Activated naive CD4-positive, alpha-beta T cell treated with Interleukin-2 at 50 U/mL for 16 hours (primary cell): Measurements from ENCODE around the gene ANKRD12.
"Not testable (repeated sequence)": the region's sequence is repeated elsewhere in the genome, so short reads cannot be mapped to it uniquely, and the experiment has no call there.

Experiments used
- DNase-seq: peaks from one replicate; pipeline ENCODE4 v3.0.0-alpha.2; 2020

ANKRD12 gene

GRCh38 chr18:9240270-9240669 lies 103.7 kb downstream of the ANKRD12 start:
- DNase-seq, result no peak

GRCh38 chr18:9243029-9243428 lies 106.4 kb downstream of the ANKRD12 start:
- DNase-seq, result no peak

- DNase-seq, result no peak
These were observed 107.8 kb downstream of the ANKRD12 start for GRCh38 chr18:9244376-9244775.

- no peak for DNase-seq
These were observed 112.1 kb downstream of the ANKRD12 start for GRCh38 chr18:9248661-9249060.

- no peak for DNase-seq
These were observed 112.7 kb downstream of the ANKRD12 start for GRCh38 chr18:9249254-9249653.

GRCh38 chr18:9259173-9259572 lies 122.6 kb downstream of the ANKRD12 start:
- no peak for DNase-seq

GRCh38 chr18:9260388-9261380 lies 124.1 kb downstream of the ANKRD12 start:
- DNase-seq, result no peak

GRCh38 chr18:9263264-9263663 lies 126.7 kb downstream of the ANKRD12 start:
- DNase-seq, result no peak

- not testable (repeated sequence) for DNase-seq
These were observed 128.2 kb downstream of the ANKRD12 start for GRCh38 chr18:9264797-9265196.

GRCh38 chr18:9273221-9273620 lies 136.6 kb downstream of the ANKRD12 start:
- DNase-seq, result no peak

- DNase-seq, result no peak
These were observed 139.3 kb downstream of the ANKRD12 start for GRCh38 chr18:9275890-9276289.

GRCh38 chr18:9278028-9278427 lies 141.4 kb downstream of the ANKRD12 start:
- no peak for DNase-seq

GRCh38 chr18:9280849-9281248 lies 144.3 kb downstream of the ANKRD12 start:
- DNase-seq, result no peak

GRCh38 chr18:9281780-9282179 lies 145.2 kb downstream of the ANKRD12 start:
- DNase-seq, result no peak

GRCh38 chr18:9283791-9284190 lies 147.2 kb downstream of the ANKRD12 start:
- DNase-seq, result no peak

- DNase-seq, result no peak
These were observed 149.0 kb downstream of the ANKRD12 start for GRCh38 chr18:9285604-9286003.

- DNase-seq, result no peak
These were observed 150.5 kb downstream of the ANKRD12 start for GRCh38 chr18:9287036-9287435.

- no peak for DNase-seq
These were observed 153.1 kb downstream of the ANKRD12 start for GRCh38 chr18:9289698-9290097.

- DNase-seq, result no peak
These were observed 153.6 kb downstream of the ANKRD12 start for GRCh38 chr18:9290156-9290555.

GRCh38 chr18:9292047-9292446 lies 155.5 kb downstream of the ANKRD12 start:
- no peak for DNase-seq

- DNase-seq, result no peak
These were observed 157.4 kb downstream of the ANKRD12 start for GRCh38 chr18:9293948-9294347.

- no peak for DNase-seq
These were observed 159.8 kb downstream of the ANKRD12 start for GRCh38 chr18:9296233-9297006.

- no peak for DNase-seq
These were observed 160.4 kb downstream of the ANKRD12 start for GRCh38 chr18:9297007-9297393.
